SK-N-MC (cell line): Measurements from ENCODE around the gene DDTL.
"Not testable (repeated sequence)": the region's sequence is repeated elsewhere in the genome, so short reads cannot be mapped to it uniquely, and the experiment has no call there.

Source experiments
- EZH2 ChIP-seq: fragments of 200-600 bp; sonication (generic); IDR thresholded peaks from one replicate; pipeline ENCODE4 v1.6.1; 2017; ENCODE audit warnings: antibody characterized with exemption
- FOXP2 ChIP-seq: optimal IDR thresholded peaks from 2 replicates; pipeline ENCODE3; 2011; ENCODE audit warnings: mild to moderate bottlenecking, moderate library complexity; ENCODE audit not compliant: insufficient read depth; ENCODE audit errors: extremely low read length, control extremely low read depth
- POLR2AphosphoS5 ChIP-seq: IDR thresholded peaks from 2 replicates; pipeline ENCODE4 v1.6.1; 2012; ENCODE audit warnings: mild to moderate bottlenecking, low read depth, low read length, borderline replicate concordance

DNA sequence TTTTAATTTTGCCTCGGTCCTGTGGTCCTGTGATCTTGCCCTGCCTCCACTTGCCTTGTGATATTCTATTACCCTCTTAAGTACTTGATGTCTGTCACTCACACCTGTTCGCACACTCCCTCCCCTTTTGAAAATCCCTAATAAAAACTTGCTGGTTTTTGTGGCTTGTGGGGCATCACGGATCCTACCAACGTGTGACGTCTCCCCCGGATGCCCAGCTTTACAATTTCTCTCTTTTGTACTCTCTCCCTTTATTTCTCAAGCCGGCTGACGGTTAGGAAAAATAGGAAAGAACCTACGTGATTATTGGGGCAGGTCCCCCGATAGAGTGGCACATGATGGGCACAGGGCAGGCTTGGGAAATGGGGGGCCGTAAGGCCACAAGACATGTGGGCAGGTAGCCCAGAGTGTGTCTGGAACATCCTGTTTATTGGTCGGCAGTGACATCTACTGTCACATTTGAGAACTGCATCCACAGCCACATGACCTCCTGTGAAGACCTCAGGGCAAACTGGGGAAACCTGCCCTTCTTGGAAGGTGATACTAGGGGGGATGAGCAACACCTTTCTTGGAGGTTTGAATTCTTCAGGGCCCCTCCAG lies 10.3 kb upstream of the DDTL start:
- not testable (repeated sequence) for TF ChIP-seq POLR2AphosphoS5, EZH2, FOXP2
